Sigmoid colon (tissue), 4 donors: ENCODE data around the gene CALML6.

Experiments used
- CTCF ChIP-seq, 4 experiments: fragments of 450-650 bp in 3 of 4; fragments of 200-600 bp in 1 of 4; IDR thresholded peaks; one replicate each; pipeline ENCODE4 v1.5.1; 2016 to 2019; ENCODE audit warnings: antibody characterized with exemption in 4 of 4, mild to moderate bottlenecking in 3 of 4, moderate library complexity in 2 of 4
- EP300 ChIP-seq, 4 donors: sonication (generic); formaldehyde crosslinking; IDR thresholded peaks; one replicate each; pipeline ENCODE4 v1.6.1; 2017; ENCODE audit warnings: antibody characterized with exemption in 4 of 4
- POLR2A ChIP-seq, 2 donors: fragments of 450-650 bp; IDR thresholded peaks; one replicate each; pipeline ENCODE4 v1.6.1; 2016; ENCODE audit warnings: antibody characterized with exemption in 2 of 2, mild to moderate bottlenecking in 2 of 2, moderate library complexity in 2 of 2

GRCh38 chr1:1869469-1869868 lies 45.6 kb upstream of the CALML6 start:
- TF ChIP-seq EP300 (IDR thresholded peaks at IDR 0.05) (no peak), CTCF (IDR thresholded peaks at IDR 0.05) (no peak), POLR2A (IDR thresholded peaks at IDR 0.05) (no peak)
